Effector CD4-positive, alpha-beta T cell (primary cell): ENCODE measurements around the gene LRRC52.
A peak's percentile ranks its signal among the peaks of the same experiment; 100 is the strongest.
"Not testable (repeated sequence)": the region's sequence is repeated elsewhere in the genome, so short reads cannot be mapped to it uniquely, and the experiment has no call there.

Source experiments
- DNase-seq: peaks from one replicate; pipeline ENCODE4 v3.0.0-alpha.2; 2020

The LRRC52 gene

DNA sequence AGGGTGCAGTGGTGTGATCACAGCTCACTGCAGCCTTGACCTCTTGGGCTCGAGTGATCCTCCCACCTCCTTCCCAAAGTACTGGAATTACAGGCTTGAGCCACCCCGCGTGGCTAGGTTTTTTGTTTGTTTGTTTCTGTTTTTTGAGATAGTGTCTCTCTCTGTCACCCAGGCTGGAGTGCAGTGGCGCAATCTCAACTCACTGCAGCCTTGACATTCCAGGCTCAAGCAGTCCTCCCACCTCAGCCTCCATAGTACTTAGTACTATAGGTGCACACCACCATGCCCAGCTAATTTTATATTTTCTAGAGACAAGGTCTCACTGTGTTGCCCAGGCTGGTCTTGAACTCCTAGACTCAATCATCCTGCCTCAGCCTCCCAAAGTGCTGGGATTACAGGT, 47.6 kb downstream of the LRRC52 start:
- not testable (repeated sequence) for DNase-seq

DNA sequence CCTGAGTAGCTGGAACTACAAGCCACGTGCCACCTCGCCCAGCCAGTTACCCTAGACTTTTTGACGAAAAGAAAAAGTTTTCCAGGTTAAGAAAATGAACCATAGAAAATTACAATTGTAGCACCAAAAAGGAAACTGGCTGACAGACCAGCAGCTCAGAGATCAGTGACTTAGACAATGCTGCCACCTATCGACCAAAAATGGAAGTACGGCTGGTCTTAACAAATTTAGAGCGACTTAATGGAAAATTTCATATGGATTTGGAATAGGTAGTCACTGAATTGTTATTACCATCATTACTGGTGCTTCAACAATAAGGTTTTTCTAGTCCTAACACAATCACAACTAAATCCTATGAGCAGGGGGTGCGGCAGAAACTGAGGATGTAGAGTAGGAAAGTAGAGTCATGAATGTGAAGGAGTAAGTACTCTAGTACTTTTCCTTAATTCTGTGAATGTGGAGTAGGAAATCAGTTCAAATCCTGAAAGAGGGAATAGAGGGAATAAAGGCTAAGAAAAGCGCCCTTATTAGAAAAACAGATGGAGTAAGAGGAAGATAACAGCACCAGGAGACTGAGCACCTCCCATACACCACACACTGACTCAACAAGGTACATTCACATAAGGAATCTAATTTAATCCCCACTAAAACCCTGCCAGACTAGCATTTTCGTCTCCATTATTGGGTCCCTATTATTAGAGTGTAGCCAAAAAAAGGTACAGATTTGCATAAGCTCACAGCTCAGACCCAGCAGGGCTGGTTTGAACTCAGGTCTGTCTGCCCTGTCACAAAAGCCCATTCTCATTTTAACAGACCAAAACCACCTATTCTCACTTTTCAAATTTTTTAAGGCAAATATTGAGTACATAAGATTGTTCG, 49.4 kb downstream of the LRRC52 start:
- DNase-seq, result peak; percentile 72

DNA sequence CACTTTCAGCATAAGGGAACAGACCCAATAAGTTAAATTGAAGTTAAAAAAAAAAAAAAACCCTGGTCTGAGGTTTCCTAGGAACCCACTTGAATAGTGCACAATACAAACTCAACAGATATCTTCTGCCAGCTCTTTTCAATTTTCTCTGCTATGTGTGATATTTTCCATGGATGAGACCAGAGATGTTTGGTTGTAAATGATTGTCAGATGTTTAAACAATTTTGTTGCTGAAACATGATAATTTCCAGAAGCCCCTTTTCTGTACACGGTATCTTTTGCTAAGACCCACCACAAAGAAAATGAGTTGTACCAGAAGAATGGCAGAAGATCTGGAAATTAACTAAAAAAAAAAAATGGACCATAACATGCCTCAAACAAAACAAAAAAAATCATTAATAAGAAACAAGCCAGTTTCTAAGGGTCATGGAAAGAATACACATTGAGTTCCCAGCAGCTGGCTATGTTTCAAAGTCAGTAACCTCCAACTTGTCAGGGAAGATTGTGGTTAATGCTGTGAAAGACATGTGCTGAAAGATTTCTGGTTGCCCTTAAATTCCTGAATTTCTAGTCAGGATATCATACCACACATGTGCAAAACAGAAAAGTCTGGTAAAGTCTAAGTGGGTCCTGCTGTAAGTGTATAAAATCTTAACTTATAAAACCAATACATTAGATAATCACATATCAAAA, 51.6 kb downstream of the LRRC52 start:
- no peak for DNase-seq

DNA sequence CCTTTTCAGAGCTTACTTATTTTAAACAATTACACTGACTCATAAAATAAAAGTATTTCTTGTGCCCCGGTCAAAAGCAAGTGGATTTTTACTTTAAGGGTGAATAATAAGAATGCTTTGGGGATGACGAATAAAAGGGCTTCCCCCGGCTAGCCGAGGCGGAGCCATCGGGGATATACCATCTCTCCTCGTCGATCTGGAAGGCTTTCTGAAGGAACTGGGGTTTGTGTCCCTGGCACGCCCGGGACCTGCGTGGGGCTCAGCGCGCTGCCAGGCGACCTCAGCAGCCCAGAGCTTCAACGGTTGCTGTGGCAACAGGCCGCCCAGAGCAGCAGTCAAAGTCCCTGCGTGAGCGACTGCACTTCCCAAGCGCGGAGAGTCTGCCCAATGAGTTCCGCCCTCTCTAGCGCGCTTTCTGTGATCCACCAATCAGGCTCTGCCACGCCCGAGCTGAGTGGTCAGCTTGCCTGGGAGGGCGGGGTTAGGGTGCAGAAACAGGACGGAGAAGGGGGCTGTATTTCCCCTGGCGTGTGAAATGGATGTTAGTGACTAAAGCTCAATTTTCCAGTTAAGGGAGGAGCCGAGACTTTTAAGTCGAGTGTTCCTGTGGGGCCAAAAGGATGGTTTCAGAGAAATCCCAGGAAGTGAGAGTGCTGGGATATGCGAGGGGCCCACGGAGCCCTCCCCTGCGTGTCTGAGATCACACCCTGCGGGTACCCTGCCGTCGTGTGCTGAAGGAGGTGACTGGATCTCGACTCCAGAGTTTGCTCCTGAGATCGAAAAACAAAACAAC, 54.3 kb downstream of the LRRC52 start:
- DNase-seq, result peak; percentile 81

DNA sequence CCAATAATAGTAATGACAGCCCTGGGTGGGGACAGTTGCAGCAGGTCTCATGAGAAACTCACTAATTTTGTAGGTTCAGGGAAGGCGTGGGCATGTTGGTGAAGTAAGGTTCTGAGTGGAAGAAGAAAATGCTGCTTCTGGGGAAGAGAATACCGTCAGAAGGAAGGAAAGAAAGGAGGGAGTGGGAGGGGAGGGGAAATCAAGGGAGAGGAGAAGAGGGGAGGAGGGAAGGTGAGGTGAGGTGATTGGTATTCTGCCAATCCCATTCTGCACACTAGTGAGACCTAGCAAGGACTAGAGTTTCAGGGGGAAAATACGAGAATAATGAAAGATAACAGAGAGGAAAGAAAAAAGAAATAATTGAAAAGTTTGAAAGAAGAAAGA, 54.9 kb downstream of the LRRC52 start:
- DNase-seq, result no peak

DNA sequence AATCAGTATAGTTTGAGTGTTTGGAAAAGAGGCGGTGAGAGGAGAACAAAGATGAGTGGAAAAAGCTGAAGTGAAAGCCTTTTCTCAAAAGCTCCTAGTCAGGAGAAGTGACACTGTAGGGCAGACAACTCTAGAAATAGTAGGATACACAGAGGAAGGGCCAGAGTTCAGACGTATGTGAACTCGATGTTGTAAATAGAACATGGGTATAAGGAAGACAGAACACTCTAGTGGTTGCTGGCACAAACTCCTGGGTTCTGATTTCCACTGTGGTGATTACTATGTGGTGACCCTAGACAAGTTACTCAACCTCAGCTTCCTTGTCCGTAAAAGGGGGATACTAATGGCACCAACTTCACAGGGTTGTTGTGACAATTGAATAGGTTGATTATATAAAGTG, 57.0 kb downstream of the LRRC52 start:
- no peak for DNase-seq

DNA sequence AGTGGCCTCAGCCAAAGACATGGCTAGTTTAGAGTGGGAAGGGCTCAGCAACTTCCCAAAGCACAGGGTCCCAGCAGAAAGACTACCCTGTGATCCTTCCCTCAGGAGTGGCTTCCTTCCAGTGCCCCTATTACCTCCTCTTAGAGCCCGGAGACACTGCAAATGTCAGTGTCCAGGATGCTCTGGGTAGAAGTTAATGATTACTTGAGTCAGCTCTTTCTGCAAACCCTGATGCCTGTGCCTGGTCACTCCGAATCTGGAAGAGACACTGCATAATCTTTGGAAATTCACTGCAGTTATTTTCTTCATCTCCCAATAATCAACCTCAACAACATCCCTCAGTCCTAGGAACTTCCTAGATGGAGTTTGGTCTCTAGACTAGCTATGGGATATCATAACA, 60.0 kb downstream of the LRRC52 start:
- no peak for DNase-seq

DNA sequence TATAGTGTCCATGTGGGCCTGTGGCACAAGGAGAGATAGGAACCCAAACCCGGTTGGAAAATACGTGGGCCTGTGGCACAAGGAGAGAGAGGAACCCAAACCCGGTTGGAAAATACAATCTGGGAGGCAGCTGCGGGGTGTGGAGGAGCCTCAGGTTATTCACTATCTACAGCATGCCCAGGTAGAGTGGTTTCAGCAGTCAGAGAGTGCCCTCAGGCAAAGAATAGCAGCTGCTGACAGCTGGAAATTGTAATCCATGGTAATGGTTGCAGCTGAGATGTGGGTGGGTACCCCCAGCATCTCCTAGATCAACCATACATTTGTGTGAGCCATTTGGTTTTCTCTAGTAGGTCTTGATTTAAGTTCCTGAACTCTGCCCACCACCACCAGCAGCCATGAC, 61.4 kb downstream of the LRRC52 start:
- no peak for DNase-seq

DNA sequence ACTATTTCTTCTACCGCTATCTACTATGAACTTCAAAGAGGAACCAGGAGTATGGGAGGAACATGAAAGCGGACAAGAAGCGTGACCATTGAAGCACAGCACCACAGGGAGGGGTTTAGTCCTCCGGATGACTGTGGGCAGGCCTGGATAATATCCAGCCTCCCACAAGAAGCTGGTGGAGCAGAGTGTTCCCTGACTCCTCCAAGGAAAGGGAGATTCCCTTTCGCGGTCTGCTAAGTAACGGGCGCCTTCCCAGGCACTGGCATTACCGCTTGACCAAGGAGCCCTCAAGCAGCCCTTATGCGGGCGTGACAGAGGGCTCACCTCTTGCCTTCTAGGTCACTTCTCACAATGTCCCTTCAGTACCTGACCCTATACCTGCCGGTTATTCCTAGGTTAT, 62.9 kb downstream of the LRRC52 start:
- not testable (repeated sequence) for DNase-seq

DNA sequence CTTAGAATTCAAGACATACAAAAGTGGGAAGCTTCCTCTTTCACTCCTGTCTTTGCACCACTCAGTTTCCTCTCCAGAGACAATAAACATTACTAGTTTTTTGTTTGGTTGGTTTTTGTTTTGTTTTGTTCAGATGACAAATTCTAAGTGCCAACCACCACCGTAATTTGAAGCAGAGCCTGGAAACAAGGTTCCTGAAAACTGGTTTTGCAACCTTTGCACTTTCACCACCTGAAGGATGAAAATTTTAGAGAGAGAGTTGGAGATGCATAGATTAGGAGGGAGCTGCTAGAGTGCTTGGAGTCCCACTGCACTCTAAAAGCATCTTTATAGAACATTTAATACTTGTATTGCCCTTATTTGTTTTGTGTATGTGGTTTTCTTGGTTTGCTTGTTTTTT, 67.1 kb downstream of the LRRC52 start:
- DNase-seq, result no peak

DNA sequence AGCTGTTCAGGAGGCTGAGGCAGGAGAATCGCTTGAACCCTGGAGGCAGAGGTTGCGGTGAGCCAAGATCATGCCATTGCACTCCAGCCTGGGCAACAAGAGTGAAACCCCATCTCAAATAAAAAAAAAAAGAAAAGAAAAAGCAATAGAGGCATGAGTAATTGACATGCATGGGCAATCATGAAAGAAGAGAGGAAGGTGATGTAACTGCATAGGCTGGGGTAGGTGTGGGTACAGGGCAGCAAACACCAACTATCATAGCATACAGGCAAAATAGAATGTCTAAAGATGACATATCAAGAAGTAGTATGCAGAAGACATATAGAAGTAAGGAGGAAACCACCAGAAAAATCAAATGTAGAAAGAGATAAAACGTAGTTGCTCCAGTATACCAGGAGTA, 68.3 kb downstream of the LRRC52 start:
- DNase-seq, result no peak
